HG02763 (cell line): ENCODE measurements around the gene ABITRAM.
"Not testable (repeated sequence)": the region's sequence is repeated elsewhere in the genome, so short reads cannot be mapped to it uniquely, and the experiment has no call there.

Experiments used
- ATAC-seq: cut with Tn5 transposase; IDR thresholded peaks from one replicate; pipeline ENCODE4 v1.9.1; 2021; ENCODE audit warnings: mild to moderate bottlenecking, moderate library complexity; ENCODE audit not compliant: unreplicated experiment

ABITRAM gene

DNA sequence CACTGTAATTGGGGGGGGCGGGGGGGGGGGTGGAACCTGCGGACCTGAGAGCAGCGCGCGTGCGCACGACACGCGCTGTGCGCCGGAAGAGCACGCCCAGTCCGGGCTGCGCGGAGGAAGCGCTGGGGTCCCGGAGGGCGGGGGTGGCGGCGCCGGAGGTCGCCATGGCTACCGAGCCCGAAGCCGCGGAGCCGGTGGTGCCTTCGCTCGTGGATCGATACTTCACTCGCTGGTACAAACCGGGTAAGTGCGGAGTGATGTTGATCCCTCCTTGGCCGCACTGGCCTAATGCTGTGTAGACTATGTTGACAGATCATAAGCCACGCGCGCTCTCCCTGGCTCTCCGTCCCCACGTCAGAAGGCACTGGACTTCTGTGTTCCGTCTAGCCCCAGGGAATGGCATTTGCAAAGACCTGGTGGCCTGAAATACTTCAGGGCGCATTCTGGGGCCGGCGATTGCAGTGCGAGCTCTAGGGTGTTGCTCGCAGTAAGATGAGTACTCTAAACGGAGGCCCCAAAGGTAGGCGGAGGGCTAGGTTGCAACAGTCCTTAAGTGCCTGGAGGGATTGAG is at the start of gene ABITRAM:
Gene ABITRAM (plus strand): TSS at position 78 of the 571 bp plus-strand sequence. CDS start 87 bp downstream, at position 165.
- ATAC-seq, result peak; percentile 84

DNA sequence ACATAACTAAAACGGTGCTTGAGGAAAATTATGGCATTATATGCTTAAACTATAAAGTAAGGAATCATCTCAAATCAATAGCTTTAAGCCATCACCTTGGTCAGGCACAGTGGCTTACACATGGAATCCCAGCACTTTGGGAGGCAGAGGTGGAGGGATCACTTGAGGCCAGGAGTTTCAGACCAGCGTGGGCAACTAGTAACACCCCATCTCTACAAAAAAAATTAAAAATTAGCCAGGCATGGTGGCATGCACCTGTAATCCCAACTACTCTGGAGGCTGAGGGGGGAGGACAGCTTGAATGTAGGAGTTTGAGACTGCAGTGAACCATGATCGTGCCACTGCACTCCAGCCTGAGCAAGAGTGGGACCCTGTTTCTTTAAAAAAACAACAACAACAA is 49.5 kb upstream of the ABITRAM start:
- ATAC-seq, result no peak

- peak; percentile 99 for ATAC-seq
Observed at GRCh38 chr9:108885643-108886348, 48.4 kb upstream of the ABITRAM start.

DNA sequence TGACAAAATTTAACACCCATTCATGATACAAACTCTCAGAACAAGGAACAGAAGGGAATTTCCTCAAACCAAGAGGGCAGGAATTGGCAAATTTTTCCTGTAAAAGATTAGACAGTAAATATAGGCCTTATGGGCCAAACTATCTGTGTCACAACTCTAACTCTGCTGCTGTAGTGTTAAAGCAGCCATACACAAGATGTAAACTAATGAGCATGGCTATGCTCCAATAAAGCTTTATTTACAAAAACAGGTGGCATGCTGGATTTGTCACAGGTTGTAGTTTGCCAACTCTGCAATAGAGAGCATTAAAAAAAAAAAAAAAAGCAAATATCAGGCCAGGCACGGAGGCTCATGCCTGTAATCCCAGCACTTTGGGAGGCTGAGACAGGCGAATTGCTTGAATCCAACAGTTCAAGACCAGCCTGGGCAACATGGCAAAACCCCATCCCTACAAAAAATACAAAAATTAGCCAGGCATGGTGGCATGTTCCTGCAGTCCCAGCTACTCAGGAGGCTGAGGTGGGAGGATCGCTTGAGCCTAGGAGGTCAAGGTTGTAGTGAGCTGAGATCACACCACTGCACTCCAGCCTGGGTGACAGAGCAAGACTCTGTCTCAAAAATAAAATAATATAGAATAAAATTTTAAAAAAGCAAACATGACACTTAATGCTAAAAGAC is 47.5 kb upstream of the ABITRAM start:
- not testable (repeated sequence) for ATAC-seq

GRCh38 chr9:108889649-108890067 is 44.5 kb upstream of the ABITRAM start:
- no peak for ATAC-seq

GRCh38 chr9:108894225-108894997 is 39.8 kb upstream of the ABITRAM start:
- no peak for ATAC-seq

DNA sequence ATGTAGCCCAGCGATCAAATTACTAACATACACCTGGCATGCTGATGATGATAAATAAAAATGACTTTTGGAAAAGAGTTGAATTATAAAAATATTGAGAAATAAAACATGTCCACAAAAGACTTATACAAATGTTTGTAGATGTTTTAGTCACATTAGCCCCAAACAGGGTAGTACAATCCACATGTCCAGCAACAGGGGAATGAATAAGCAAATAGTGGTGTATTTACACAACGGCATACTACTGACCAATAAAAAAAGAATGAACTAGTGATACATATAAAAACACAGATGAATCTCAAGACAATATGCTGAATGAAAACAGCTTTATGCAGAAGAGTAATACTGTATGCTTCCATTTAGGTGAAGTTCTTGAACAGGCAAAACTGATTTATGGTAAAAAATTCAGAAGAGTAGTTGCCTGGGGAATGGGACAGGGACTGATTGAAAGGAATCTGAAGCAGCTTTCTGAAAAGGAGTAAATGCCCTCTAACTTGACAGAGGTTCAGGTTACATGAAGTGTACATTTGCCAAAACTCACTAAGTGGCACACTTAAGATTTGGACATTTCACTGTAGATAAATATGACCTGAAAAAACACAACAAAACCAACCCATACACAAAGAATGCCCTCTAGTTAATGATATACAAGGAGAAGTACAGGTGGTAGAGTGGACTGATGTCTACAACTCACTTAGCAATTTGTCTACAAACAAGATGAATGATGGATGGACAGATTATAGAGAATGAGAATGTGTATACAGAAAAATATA is 36.7 kb upstream of the ABITRAM start:
- no peak for ATAC-seq

DNA sequence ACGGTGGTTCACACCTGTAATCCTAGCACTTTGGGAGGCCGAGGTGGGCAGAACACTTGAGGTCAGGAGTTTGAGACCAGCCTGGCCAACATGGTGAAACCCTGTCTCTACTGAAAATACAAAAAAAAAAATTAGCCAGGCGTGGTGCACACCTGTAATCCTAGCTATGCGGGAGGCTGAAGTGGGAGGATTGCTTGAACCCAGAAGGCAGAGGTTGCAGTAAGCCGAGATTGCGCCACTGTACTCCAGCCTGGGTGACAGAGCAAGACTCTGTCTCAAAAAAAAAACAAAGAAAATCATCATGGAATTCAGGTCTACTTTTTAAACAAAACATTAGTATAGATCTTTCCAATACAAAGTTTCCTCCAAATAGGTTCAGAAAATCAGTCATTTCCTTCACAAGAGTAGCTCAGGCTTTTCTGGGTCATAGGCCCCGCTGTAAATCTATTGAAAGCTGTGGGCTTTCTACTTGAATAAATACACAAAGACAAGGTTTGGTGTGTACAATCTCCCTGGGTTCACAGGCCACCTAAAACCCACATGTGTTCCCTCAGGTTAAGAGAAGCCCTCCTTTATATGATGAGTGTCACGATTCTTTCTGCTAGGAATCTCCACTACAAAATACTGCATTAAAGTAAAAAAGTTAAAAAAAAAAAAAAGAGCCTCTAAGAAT is 35.0 kb upstream of the ABITRAM start:
- ATAC-seq, result not testable (repeated sequence)

DNA sequence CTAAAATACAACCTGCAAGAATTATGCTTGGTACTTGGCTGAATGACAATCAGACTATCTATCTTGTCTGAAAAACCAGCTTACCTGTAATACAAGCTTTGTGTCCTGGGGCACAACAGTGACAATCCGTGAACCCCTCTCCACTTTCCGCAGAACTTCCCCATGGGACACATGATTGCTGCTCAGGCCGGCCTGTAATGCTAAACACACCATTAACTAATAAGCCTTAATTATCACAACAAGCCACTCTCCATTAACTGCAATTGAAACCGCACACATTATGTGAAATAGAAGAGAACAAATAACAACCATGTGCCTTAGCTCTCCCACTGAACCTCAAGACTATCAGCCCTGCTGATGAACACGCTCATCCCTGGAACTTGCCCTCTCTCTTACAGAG is 34.0 kb upstream of the ABITRAM start:
- ATAC-seq, result no peak

GRCh38 chr9:108903420-108904103 is 30.6 kb upstream of the ABITRAM start:
- no peak for ATAC-seq

- no peak for ATAC-seq
Observed at GRCh38 chr9:108904161-108904560, 30.0 kb upstream of the ABITRAM start.

- ATAC-seq, result no peak
Observed at GRCh38 chr9:108905494-108905893, 28.7 kb upstream of the ABITRAM start.

DNA sequence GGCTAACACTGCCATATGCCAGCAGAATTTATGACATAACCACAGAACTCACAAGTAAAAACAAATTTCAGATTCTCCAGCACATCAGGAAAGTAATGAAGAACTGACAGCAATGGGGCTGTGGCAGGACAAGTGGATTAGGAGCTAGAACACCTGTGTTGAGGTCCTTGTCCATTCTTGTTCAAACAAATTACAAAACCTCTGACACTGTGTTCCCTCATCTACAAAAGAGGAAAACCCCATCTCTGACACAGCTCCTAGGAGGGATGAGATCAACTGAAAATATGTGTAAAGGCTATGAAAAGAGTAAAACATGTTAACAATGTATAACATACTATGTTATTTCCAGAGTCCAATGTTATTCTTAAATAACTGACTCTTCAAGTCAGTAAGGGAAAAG is 23.8 kb upstream of the ABITRAM start:
- no peak for ATAC-seq

GRCh38 chr9:108910914-108911313 is 23.3 kb upstream of the ABITRAM start:
- no peak for ATAC-seq

- ATAC-seq, result no peak
Observed at GRCh38 chr9:108911820-108912219, 22.4 kb upstream of the ABITRAM start.

GRCh38 chr9:108913391-108913790 is 20.8 kb upstream of the ABITRAM start:
- no peak for ATAC-seq

DNA sequence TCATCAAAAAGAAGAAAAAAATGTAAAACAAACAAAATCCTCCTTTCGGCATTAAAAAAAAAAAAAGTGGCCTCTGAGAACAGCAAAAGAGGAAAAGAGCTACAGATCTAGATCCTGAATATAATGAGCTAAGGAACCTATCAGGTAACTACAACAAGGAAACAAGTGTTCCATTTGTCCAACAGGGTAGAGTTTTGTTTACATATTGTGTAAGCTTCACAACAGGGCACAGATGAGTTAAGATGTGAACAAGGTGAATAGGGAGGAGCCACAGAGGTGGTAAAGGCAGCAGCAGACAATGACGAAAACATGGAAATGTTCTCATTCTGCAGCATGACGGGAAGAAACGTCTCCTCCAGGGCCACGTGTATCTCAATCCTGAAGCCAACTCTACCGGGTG is 14.7 kb upstream of the ABITRAM start:
- no peak for ATAC-seq

GRCh38 chr9:108920401-108920800 is 13.8 kb upstream of the ABITRAM start:
- not testable (repeated sequence) for ATAC-seq

DNA sequence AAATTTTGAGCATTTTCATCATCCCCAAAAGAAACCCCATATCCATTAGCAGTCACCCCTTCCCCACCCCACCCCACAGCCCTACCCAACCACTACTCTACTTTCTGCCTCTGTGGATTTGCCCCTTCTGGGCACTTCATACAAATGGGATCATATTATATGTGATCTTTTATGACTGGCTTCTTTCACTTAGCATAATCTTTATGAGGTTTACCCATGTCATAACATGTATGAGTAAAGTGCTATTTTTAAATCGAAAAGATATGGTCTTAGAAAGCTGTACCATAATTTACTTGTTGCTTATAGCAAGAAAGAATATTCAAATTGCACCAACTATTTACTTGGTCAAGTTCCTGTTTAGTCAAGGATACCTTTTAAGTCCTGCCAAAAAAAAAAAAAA is 13.0 kb upstream of the ABITRAM start:
- no peak for ATAC-seq
